ENCODE measurements around the gene PCBP1.
A peak's percentile ranks its signal among the peaks of the same experiment; 100 is the strongest.
"Not testable (repeated sequence)": the region's sequence is repeated elsewhere in the genome, so short reads cannot be mapped to it uniquely, and the experiment has no call there.

PCBP1 gene

DNA sequence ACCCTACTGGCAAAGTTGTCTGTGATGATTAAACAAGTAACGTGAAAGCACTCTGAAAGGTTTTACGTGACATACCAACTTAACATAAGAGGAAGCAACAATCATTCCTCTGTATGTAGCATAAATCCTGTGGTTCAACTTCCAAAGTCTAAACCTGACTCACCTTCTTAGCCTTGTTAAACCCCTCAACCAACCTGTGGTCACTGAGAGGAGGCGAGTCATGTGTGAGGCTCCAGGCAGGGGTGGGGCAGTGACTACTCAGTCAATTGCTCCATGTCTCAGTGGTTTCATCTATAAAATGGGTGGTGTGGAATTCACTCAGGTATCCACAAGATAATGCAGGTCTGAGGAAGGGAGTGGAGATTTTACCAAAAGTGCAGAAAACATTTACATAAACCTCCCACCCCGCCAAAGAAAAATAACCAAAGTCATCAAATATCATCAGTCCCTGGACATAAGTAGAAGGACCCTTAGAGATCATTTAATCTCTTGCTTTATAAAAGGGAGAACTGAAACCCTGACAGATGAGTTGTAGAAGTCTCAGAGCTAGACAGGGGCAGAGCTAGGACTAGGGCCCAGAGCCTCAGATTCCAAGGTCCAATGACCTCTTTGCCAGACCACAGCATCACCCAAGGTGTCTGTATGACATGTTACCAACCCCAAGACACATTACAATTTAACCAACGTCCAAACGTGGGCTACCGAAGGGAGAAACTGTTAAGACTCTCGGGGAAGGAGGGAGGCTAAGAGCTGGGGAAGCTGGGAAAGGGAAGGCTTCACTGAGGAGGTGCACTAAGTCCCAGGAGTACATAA is 3.7 kb upstream of the PCBP1 start:
- DNase-seq: no peak

DNA sequence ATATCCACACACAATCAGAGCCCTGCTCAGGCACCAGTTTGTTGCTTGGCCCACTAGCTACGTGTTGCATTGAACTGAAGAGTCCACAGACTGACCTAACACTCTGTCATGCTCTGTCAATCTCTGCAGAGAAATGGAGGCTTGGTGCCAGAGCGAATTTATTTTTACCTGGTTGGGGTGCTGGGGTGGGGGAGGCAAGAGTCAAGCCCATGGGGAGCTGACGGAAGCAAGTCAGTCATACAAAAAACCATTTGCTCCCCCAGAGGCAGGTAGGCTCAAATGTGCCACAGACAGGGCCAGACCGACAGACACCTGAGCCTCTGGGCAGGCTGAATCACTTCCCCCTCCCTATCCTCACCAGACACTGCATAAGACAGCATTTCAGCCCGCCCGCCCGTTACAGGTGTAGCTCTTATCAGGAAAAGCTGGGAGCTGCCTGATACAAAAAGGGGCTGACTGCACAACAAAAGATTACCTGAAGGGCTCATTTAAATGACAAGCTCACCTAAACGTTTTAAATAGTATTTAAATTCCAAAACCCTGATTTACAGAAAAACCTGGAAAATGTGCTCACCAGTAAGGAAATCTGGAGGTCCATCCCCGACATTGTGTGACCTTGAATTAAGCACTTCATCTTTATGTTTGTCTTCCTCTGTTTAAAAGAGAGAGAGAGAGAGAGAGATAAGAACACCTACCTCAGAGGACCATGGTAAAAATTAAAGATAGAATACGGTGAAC is 2.1 kb upstream of the PCBP1 start:
- peak in 1 of 2 experiments; percentile 16 for DNase-seq

DNA sequence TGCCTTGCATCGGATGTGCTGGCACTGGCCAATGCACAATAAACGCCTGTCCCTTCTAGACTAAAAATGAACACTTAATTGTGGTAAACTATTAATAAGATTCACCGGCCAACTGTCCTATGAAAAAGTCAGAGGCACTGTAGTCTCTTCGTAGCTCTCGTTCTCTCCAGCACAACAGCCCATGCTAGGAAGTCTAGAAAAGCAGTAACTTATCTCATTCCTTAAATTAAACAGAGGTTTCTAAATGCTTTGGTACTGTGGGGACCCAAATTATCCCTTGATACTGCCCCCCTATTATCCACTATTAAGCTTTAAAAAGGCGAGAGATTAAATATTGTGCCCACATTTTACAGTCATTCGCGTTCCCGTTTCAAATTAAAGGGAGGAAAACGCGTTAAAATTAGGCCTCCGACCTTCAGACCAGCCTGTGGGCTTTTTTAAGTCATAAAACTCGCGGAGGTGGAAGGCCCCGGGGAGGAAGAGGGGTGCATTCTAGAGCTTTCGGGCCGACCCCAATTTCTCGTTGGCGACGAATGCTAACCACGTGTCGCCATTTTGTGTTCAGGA is 1.5 kb upstream of the PCBP1 start:
- DNase-seq: no peak

DNA sequence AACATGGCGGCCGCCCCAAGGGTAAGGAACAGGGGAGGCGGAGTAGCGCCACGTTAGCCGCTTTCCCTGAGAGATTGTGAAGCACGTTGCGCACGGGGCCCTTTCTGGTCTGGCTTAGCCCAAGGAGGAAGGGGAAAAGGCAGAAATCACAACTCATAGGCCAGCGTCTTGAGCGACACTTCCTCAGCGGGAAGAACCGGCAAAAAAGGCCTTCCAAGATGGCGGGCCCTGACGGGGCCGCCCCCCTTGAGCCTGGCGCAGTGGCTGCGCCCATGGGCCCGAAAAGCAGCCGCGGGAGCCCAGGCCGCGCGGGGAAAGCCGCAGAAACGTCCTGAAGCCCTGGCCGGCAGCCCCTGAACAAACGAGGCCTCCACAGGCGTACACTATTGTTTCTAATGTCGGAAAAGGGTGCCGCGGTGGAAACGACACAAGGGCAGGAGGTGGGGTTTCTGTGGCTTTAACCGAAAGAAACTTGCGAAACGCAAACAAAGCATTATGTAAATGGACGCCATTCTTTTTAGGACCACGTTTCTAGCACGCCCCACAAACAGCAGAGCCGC is 919 bp upstream of the PCBP1 start:
- DNase-seq: no peak

DNA sequence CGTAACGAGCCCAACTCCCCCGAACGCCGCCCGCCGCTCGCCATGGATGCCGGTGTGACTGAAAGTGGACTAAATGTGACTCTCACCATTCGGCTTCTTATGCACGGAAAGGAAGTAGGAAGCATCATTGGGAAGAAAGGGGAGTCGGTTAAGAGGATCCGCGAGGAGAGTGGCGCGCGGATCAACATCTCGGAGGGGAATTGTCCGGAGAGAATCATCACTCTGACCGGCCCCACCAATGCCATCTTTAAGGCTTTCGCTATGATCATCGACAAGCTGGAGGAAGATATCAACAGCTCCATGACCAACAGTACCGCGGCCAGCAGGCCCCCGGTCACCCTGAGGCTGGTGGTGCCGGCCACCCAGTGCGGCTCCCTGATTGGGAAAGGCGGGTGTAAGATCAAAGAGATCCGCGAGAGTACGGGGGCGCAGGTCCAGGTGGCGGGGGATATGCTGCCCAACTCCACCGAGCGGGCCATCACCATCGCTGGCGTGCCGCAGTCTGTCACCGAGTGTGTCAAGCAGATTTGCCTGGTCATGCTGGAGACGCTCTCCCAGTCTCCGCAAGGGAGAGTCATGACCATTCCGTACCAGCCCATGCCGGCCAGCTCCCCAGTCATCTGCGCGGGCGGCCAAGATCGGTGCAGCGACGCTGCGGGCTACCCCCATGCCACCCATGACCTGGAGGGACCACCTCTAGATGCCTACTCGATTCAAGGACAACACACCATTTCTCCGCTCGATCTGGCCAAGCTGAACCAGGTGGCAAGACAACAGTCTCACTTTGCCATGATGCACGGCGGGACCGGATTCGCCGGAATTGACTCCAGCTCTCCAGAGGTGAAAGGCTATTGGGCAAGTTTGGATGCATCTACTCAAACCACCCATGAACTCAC is 673 bp downstream of the PCBP1 start:
- no peak for DNase-seq

DNA sequence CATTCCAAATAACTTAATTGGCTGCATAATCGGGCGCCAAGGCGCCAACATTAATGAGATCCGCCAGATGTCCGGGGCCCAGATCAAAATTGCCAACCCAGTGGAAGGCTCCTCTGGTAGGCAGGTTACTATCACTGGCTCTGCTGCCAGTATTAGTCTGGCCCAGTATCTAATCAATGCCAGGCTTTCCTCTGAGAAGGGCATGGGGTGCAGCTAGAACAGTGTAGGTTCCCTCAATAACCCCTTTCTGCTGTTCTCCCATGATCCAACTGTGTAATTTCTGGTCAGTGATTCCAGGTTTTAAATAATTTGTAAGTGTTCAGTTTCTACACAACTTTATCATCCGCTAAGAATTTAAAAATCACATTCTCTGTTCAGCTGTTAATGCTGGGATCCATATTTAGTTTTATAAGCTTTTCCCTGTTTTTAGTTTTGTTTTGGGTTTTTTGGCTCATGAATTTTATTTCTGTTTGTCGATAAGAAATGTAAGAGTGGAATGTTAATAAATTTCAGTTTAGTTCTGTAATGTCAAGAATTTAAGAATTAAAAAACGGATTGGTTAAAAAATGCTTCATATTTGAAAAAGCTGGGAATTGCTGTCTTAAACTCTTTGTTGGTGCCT is 1.4 kb downstream of the PCBP1 start:
- no peak for DNase-seq

DNA sequence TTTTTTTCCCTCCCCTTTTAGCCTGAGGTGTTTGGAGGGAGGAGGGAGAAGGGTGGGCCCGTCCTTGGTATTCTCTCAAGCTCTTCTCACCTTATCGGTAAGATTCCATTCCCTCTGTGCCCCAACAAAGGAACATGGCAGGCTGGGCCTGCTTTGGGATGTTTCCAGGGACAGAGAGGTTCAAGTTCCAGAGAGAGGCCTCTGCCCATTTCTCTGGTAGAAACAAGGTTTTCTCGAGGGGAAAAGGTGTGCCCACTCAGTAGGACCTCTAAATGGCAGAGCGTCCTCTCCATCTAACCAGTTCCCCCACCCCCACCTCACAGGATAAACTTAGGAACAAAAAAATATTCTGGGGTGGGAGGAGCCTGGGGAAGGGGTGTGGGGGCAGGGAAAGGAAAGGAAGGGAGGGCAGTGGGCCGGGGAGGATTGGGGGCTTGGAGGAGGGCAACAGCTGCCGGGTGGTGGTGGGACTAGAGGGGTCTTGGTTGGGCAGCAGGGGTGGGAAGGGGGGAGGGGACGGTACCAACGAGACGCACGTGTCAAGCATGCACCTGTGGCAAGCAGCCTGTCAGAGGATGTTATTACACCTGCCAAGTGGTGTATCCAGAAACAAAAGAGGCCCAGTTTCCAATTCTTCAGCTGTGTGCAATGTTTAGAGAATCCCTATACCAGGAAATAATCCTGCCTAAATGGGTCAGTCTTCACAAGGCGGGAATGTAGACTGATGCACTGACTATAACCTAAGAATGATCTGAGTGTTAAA is 2.1 kb downstream of the PCBP1 start:
- no peak for DNase-seq

DNA sequence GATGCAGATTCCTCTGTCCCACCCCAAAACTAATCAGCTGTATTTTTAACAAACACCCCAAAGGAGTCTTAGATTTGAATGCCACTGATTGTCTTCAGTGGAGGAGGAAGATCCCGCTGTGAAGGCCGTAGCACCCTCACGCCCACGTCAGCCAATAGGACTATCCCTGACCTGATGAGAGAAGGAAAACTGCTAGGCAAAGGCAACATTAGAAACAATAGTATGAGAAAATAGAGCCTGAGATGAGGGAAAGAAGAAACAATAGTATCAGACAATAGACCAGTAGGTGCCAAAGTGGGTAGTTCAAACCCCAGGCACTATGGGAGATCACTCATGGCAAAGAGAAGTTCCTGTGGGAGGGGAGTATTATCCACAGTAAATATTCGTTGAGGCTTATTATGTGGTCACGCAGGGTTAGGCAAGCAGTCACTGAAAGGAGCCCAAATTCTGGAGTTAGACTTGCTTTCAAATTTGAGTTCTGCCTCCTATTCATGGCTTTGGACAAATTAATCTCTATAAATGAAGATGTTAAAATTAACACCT is 2.8 kb downstream of the PCBP1 start:
- DNase-seq: no peak

DNA sequence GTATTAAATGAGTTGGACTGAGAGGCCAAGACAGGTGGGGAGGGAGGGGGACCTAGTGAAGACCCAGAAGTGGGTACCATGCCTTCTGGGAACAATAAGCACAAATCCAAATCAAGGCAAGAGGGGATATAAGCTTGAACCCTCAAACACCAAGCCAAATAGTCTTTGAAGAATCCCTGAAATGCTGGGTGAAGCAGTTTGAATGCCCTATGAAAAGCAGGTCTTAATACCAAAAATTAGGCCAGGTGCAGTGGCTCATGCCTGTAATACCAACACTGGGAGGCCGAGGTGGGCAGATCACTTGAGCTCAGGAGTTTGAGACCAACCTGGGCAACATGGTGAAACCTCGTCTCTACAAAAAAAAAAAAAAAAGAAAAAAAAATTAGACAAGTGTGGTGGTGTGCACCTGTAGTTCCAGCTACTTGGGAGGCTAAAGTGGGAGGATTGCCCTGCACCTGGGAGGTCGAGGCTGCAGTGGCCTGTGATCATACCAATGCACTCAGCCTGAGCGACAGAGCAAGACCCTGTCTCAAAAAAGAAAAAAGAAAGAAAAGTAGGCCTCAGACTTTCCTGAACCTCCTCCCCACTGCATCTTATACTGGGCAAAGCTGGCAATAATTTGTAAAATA is 3.5 kb downstream of the PCBP1 start:
- DNase-seq: no peak

DNA sequence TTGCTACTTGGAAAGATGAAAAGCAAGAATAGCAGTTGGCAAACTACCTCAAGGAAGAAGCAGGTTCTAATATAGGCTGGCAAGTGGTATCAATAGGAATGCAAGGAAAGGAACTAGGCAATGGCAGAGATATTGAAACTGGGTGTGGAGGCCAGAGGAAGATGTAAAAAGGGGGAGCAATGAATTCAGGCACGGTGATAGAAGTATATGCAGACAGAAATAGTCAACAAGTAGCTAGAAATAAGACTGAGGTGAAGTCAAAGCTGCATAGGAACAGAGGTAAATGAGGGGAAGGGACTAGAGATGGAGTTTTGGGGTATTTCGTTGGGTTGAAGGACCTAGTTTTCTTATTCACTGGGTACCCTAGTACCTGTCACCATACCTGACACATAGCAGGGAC is 4.1 kb downstream of the PCBP1 start:
- DNase-seq: no peak

DNA sequence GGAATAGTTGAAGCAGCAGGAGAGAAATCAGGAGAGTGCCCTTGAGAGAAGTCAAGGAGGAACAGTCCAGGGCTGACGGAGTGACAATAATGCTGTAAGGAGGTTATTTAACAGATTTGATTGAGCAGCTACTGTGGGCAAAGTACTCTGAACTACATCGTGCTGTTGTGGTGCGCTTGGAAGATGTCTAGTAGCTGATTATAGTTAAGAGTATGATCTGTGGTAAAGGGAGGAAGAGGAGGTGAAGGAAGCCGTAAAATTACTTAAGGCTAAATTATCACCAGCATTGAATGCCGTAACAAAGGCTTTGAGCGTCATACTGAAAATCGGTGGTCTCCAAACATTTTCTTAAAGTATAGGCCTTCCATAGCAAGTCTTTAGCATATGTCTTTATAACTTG is 4.5 kb downstream of the PCBP1 start:
- DNase-seq: no peak

DNA sequence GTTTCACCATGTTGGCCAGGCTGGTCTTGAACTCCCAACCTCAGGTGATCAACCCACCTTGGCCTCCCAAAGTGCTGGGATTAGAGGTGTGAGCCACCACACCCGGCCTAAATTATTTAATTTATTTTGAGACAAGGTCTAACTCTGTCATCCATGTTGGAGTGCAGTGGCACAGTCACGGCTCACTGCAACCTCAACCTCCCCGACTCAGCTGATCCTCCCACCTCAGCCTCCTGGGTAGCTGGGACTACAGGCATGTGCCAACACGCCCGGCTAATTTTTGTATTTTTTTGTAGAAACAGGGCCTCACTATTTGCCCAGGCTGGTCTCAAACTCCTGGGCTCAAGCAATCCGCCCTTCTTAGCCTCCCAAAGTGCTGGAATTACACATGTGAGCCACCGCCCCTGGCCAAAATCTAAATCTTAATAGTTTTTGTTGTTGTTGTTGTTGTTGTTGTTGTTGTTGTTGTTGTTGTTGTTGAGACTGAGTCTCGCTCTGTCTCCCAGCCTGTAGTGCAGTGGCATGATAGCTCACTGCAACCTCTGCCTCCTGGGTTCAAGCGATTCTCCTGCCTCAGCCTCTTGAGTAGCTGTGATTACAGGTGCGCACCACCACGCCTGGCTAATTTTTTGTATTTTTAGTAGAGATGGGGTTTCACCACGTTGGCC is 5.4 kb downstream of the PCBP1 start:
- not testable (repeated sequence) for DNase-seq

DNA sequence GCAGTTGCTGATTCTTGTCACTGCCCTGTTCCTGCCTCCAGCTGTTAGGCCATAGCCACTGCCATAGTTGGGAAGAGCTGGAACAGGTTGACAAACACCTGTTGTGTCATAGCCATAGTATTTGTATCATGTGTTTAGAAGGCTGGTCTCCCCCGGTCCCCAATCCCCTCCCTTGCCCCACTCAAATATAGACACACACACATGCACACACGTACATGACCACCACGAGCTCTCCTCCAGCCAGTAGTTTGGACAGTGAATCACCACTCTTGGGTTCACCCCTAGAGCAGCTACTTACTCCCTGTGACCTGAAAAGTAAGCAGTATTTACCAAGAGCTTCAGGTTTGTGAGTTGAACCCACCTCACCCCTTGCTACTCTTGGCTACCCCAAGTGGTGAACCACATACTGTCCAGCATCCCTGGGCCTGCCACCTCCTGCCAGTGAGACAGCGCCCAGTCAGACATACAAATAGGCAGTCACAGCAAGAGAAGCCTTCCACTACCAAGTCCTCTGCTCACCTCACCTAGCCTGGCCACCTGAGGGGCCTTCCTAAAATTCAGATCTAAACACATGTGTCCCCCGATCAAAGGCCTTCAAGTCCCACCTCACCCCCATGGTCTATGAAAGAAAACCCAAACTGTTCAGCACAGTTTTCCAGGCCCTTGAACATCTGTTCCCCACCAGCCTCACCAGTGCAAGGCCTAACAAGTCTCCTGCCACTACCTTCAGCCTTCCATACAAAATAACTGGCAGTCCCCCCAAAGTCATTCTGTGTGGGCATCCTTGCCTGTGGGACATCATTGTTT is 7.1 kb downstream of the PCBP1 start:
- DNase-seq: no peak

DNA sequence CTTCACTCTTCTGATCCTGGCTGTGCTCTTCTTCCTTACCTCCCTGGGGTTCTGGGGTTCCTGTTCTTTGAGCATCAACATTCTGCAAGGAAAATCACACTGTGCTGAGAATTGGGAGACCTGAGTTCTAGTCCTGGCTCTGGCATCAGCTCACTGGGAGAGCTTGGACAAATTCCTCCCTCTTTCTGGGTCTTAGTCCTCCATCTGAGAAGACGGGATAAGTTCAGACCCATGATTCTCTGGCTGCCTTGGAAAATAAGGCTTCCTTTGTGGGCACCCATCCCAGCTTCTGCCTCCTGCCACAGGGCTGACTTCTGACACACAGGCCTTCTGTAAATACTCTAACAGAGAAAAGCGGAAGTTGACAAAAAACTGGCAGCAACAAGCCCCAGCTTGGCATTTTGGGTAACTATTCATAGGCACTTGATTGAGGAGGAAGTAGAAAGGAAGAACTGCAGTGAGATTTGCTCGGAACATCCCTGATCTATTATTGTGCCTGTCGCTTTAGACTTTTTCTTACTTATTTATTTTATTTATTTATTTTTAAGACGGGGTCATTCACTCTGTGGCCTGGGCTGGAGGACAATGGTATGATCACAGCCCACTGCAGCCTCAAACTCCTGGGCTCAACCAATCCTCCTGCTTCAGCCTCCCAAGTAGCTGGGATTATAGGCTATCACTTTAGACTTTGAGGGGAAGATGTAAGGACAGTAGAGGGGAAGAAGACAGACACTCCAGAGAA is 7.9 kb downstream of the PCBP1 start:
- no peak for DNase-seq

DNA sequence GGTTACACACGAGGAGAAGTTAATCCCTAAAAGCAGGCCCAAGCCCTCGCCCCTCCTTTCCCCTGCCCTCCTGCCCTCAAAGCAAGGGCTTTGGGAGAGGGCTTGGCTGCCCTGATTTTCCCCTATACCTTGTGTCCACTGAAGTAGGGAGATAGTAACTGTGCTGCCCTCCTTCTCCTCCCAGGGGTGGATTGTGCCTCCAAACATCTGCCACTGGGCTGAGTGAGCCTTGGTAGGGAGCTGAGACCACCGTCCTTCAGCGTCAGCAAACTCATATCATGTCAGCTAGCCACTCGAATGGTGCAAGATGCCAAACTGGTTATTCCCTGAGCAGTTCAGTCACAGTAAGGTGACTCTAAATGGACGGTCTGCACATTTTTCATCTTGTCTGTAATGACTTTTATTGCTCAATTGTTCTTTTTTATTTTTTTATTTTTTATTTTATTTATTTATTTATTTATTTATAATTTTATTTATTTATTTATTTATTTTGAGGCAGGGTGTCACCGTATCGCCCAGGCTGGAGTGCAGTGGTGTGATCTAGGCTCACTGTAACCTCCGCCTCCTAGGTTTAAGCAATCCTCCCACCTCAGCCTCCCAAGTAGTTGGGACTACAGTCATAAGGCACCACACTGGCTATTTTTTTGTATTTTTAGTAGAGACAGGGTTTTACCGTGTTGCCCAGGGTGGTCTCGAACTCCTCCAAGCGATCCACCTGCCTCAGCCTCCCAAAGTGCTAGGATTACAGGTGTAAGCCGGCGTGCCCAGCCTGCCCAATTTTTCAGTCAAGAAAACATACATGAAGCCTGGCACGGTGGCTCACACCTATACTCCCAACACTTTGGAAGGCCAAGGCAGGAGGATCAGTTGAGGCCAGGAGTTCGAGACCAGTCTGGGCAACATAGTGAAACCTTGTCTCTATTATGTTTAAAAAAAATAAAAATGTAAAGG is 8.7 kb downstream of the PCBP1 start:
- DNase-seq: no peak

DNA sequence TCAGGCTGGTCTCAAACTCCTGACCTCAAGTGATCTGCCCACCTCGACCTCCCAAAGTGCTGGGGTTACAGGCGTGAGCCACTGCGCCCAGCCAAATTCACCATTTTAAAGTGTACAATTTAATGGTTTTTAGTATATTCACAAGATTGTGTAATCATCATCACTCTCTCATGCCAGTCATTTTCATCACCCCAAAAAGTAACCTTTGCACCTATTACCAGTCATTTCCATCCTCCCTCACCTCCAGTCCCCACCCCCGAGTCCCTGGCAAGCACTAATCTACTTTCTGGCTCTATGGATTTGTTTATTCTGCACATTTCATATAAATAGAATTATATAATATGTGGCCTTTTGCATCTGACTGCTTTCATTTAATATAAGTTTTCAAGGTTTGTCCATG is 10.8 kb downstream of the PCBP1 start:
- DNase-seq: no peak

DNA sequence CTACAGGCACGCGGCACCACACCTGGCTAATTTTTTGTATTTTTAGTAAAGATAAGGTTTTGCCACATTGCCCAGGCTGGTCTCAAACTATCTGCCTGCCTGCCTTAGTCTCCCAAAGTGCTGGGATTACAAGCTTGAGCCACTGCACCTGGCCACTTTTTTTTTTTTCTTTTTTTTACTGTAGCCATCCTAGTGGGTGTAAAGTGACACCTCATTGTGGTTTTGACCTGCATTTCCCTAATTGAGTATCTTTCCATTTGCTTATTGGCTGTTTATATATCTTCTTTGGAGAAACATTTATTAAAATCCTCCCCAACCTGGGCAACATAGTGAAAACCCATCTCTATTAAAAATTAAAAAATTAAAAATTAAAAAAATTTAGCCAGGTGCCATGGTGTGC is 12.0 kb downstream of the PCBP1 start:
- no peak for DNase-seq
